HG03575 (cell line): Measurements from ENCODE around the gene GOSR1.
"Not testable (repeated sequence)": the region's sequence is repeated elsewhere in the genome, so short reads cannot be mapped to it uniquely, and the experiment has no call there.

Experiments used
- ATAC-seq: cut with Tn5 transposase; IDR thresholded peaks from one replicate; pipeline ENCODE4 v1.9.1; 2021; ENCODE audit not compliant: unreplicated experiment, insufficient number of reproducible peaks, low FRiP score; ENCODE audit errors: extremely low read depth

GOSR1 gene

DNA sequence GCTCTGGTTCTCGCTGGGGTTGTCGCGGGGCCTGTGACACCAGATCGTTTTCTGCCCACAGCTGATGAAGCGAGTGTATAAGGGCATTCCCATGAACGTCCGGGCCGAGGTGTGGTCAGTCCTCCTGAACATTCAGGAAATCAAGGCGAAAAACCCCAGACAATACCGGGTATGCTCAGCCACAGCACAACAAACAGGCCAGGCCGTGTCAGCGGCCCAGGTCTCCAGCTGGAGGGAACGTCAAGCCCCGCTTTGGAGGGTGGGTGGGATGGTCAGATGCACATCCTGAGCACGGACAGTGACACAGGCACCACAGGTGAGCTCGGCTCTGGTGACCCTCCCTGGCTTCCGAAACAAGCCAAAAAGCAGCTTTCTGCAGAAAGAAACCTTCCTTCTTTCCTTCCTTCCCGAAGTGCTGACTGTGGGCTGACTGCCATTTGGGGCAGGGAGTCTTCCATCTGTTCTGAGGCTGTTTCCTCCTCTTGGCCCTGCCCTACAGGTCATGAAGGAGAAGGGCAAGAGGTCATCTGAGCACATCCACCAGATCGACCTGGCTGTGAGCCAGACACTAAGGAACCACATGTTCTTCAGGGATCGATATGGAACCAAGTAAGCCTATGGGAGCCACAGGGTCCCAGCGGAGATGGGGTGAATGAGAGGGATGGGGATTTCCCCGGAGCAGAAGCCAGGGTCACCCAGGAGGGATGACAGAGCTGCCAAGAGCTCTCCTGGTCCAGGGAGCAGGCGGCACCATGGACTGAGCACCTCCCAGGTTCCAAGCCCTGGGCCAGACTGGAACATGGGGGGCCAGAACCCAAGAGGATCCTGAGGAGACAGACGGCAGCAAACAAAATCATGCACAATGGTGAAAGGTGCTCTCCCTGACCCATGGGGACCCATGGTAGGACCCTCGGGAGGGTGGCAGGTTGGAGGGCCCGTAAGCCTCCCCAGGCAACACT is 79.4 kb downstream of the GOSR1 start:
- ATAC-seq: no peak

DNA sequence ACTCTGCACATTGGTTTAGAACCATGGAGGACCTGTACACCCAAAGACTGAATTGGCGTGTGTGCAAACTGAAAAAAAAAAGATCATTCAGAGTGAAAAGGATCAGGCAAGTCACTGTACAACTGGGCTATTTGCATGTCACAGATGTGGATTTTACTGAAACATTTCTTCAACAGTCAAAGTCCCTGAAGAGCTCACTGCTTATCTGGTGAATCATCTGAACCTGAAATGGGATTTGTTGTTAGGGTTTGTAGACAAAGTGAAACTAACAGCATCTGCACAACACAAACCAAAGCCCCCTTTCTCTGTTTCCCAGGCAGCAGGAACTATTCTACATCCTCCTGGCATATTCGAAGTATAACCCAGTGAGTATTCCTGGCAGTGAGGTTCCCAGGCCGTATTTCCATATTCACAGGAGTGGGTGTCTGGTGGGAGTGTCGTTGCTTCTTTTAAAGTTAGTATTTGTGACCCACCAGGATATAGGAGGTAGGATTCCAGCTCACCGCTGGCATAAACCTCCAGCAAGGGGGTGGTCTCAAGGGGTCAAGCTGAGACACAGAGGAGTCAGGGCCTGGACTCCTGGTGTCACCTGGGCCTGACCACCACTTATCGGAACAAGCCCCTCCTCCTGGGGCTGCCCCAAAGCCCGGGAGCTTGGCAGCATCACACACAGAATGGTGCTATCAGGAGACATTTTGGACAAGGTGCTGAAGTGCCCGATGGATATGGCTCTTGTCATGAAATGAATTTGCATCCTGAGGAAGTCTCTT is 80.9 kb downstream of the GOSR1 start:
- no peak for ATAC-seq

DNA sequence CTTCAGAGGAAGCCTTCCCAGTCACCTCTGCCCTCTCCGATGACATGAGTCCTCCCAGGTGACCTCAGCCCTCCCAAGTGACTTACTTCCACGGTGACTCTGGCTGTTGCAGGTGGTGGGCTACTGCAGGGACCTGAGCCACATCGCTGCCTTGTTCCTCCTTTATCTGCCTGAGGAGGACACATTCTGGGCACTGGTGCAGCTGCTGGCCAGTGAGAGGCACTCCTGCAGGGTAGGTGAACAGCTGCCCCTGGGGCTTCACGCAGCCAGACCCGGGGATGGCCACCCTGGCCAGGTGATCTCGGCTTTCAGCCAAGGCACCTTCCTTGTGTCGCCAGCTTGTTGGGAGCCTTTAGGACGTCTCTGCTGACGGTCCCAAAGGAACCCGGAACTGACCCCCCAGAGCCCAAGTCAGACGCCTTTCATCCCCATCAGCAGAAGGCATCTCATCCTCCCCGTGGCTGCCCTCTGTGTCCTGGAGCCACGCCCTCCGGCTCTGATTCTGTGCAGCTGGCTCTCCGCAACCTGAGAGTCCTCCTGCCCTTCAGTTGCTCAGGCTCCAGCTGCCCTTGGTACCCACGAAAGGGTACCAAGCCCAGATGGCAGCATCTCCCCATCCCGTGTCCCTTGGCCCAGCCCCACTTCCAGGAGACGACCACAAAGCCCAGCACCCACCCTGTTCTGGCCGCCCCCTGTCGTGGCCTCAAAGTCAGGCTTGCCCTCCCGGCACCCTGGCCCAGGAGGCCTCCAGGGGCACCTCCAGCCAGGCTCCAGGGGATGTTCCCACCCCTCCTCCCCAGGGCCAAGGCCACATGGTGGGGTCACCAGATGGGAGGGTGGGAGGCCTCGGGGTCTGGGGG is 81.7 kb downstream of the GOSR1 start:
- no peak for ATAC-seq

DNA sequence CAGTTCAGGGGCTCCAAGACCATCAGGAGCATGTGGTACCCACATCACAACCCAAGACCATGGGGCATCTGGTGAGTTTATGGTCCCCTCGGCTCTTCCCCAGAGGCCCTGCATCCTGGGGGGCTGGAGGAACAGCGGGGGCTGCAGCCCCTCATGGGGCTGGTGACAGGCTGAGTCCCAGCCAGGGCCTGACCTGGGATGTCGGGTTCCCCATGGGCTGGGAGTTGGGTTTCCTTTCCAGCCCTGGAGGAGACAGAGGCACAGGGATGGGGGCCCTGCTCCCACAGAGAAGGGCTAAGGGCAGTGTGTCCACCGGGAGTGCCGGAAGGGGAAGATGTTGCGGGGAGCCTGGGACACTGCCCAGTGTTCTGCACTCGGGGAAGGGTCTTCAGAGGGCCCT is 82.4 kb downstream of the GOSR1 start:
- ATAC-seq: no peak

DNA sequence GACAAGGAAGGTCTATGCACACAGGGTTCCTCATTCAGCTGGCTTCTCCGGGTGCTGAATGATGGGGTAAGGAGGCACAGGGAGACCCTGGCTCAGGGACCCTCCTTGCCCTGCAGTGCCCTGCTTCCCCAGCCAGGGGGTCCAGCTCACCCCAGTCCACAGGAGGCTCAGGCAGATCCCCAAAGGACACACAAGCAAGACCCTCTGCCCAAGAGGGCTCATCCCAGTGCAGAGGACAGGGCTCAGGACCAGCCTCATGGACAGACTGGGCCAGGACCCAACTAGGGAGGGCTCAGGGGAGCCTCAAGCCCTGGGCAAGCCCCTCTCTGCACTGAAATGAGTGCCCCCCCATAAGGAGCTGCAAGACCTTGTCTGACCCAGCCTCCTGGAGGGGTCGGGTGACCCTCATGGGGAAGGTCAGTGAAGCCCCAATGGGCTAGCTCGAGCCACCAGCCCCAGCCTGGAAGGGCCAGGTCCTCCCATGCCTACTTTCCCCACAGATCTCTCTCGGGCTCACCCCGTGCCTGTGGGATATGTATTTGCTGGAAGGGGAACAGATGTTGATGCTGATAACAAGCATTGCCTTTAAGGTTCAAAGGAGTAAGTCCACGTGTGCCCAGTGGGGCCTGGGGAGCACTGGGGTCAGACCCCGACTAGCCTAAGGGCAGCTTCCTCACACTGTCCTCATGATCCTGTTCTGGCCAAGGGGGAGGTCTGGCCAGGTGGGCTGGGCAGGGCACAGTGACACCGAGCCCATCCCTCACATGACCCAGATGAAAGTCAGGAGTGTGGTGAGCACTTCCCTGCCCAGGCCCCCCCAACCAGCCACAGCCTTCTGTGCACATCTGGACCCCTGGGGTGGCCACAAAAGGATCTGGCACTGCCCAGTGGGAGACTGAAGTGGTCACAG is 83.2 kb downstream of the GOSR1 start:
- not testable (repeated sequence) for ATAC-seq

DNA sequence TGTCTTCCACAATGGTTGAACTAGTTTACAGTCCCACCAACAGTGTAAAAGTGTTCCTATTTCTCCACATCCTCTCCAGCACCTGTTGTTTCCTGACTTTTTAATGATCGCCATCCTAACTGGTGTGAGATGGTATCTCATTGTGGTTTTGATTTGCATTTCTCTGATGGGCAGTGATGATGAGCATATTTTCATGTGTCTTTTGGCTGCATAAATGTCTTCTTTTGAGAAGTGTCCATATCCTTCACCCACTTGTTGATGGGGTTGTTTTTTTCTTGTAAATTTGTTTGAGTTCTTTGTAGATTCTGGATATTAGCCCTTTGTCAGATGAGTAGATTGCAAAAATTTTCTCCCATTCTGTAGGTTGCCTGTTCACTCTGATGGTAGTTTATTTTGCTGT is 84.6 kb downstream of the GOSR1 start:
- ATAC-seq: not testable (repeated sequence)

DNA sequence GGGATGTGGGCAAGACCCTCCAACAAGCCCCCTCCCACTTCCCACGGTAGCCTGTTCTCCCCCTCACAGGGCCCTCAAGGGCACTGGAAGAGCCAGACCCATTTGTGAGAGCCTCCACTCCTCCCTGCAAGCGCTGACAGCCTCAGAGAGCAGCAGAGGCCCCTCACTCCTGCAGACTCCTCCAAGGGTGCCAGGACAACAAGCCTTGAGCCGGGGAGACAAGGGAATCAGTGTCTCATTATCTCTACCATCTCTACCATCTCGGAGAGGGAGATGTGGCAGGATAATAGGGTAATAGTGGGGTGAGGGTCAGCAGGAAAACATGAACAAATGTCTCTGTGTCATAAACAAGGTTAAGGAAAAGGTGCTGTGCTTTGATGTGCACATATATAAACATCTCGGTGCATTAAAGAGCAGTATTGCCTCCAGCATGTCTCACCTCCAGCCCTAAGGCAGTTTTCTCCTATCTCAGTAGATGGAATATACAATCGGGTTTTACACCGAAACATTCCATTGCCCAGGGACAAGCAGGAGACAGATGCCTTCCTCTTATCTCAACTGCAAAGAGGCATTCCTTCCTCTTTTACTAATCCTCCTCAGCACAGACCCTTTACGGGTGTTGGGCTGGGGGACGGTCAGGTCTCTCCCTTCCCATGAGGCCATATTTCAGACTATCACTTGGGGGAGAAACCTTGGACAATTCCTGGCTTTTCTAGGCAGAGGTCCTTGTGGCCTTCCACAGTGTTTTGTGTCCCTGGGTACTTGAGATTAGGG is 86.1 kb downstream of the GOSR1 start:
- ATAC-seq: not testable (repeated sequence)

DNA sequence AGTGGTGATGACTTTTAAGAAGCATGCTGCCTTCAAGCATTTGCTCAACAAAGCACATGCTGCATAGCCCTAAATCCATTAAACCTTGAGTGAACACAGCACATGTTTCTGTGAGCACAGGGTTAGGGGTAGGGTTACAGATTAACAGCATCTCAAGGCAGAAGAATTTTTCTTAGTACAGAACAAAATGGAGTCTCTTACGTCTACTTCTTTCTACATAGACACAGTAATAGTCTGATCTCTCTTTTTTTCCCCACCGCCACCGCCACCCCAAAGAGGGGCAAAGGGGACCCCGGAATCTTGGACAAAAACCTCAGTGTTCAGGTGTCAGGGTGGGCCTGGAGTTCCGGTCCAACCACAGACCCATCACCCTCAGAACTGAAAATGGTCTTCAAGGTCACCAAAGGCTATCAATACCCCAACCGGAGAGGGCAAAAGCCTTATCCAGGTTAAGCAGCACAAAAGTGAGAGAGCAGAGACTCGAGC is 86.7 kb downstream of the GOSR1 start:
- not testable (repeated sequence) for ATAC-seq

DNA sequence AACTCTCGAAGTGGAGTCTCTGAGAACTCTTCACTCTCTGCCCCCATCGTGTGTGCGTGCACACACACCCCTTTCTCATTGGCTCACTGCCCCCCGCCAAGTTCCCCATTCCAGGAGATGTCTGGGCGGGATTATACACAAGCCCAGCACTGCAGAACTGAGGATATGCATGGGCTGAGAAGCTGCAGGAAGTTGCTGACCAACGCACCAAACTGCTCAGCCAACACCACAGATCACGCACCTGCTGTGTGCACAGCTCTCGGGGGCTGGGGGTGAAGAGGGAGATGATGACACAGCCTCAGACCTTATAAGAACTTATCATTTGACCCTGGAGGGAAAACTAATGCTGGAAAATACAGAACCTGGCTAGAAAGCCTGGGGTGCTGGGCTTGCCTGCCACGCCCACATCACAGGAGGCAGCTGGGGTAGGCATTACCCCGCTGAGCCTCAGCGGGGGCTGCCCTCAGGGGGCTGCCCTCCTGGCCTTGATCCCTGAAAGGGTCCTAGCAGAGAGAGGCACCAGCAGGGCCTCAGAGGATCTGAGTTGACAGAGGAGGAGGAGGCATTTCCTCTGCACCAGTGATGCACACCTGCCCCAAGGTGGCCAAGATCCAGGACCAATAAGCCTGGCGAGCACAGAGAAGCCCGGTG is 87.3 kb downstream of the GOSR1 start:
- not testable (repeated sequence) for ATAC-seq

DNA sequence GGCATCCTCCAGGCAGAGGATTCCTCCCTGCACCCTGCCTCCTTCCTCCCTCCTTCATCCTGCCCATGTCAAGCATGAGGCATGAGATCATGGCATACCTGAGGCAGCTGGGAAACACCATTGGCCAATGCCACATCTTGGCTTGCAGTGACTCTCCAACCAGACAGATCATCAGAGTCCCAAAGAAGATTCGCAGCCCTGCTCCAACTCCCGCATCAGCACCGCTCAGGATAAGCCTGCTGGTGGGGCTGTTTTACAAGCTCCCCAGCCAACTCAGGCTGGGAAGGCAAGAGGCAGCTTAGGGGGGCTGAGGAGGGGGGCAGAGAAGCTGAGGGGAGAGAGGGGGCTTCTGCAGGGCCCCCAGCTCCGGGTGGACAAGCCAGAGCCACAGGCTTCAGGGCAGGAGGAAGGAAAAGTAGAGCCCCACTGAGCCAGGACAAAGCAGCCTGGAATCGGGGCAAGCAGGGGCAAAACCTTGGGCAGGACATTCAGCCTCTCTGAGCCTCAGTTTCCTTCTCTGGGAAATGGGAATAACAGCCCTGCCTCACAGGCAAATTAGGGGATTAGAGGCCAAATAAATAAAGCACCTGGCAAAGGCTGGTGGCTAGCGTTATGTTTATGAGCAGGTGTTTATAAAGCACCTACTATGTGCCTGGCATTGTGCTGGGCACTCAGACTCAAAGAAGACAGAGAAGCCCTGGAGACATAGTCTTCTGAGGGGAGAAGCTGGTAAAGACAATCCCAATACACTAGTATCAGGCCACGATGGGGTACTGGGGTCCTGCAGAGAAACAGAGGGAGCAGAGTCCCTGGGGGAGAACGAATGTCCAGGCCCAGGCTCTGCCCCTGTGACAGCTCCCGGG is 88.1 kb downstream of the GOSR1 start:
- ATAC-seq: no peak

DNA sequence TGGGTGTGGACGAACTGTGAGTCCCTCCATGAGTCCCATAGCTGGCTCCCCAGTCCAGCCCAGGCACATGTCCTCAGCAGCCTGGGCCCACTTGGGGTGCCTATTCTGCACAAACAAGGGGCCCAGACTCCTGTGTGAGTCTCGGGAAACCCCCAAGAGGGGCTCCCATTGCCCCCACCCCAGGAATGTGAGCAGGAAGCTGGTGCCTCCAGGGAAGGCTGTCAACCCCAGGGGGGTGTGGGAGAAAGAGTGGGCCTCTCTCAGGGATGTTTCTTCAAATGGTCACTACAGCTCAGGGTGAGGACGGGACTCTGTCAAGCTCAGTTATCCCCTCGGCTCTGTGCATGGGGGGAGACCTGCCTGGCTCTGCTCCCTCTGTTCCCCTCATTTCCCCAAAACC is 88.9 kb downstream of the GOSR1 start:
- not testable (repeated sequence) for ATAC-seq

DNA sequence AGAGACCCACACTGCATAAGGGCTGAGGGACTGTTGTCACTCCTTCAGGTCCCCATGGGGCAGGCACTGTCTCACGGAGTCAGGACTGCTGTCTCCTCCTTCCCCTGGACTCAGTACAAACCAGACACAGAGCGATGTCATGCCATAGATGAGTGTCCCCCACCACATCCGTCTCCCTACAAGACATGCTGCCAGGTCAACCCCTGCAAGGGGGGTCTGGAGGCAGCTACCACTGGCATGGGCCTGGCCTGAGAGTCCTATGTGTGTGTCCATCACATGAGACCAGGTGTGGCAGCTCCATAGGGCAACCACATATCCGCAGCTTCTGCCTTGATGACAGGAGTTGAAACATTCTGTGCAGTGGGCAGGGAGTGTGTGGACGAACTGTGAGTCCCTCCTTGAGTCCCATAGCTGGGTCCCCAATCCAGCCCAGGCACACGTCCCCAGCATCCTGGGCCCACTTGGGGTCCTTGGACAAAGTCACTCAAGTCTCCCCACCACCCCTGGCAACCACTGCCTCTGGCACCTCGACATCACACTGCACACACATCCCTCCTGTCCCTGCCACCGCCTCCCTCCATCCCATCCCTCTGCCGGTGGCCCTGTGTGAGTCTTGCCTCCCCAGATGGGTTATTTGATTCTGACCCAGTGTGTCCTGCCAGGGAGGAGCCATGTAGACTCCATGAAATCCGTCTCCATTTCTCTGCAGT is 89.5 kb downstream of the GOSR1 start:
- not testable (repeated sequence) for ATAC-seq

DNA sequence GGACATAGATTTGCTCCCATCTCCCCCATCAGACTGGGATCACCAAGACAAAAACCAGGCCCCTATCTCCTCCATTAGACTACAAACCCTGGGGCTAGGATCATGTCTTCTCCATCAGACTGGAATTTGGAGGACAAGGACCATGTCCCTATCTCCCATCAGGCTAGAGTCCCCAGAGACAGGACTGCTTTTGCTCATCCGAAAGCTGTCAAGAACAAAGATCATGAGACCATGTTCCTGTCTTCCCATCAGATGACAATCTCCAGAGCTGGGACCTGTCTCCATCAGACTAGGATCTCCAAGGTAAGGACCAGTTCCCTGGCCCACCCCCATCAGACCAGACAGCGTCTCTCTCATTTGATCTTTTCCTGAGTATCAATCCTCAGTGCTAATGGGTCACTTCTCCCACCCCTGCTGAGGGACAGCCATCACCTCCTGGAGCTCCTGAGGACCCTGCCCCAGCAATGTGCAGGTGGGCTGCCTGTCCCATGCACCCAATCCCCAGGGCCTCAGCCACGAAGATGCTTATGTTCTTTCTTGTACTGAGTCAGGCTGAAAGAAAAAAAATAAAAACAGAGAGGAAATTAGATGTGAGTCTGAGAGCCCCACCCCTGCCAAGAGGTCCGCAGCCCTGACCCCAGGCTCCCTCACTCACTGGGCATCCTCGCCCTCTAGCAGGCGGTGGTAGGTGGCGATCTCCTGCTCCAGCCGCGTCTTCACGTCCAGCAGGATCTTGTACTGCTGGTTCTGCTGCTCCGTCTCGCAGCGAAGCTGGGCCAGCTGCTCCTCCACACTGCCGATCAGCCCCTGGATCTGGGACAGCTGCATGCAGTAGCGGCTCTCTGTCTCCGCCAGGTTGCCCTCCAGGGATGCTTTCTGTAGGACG is 90.3 kb downstream of the GOSR1 start:
- no peak for ATAC-seq

DNA sequence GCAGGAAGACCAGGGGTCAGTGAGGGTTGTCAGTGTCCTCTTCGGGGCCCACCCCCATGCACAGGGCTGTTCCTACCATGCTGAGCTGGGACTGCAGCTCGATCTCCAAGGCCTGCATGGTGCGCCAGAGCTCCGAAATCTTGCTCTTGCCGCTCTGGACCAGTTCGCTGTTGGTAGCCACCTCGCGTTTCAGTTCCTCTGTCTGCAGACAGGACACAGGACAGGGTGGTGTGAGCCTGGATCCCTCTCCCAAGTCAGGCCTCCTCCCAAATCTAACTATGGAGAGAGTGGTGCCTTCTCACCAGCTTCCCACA is 90.9 kb downstream of the GOSR1 start:
- ATAC-seq: no peak
